Measurements from ENCODE around the gene PGRMC2.

The PGRMC2 gene

GRCh38 chr4:128294464-128294863 lies 6.9 kb upstream of the PGRMC2 start:
- no peak overlapping the region for H3K4me3 ChIP-seq (ENCODE audit: control insufficient read depth, low read depth, low read length)
- TF ChIP-seq CTCF (IDR thresholded peaks at IDR 0.05; ENCODE audit: control insufficient read depth, insufficient read depth, low read depth, low read length, missing control alignments) = no peak
- DNase-seq (ENCODE audit: low read depth) = no peak

GRCh38 chr4:128292349-128292748 lies 4.7 kb upstream of the PGRMC2 start:
- DNase-seq (ENCODE audit: low read depth) = no peak
- H3K4me3 ChIP-seq (ENCODE audit: control insufficient read depth, low read depth, low read length) = no peak overlapping the region
- no peak for TF ChIP-seq CTCF (IDR thresholded peaks at IDR 0.05; ENCODE audit: control insufficient read depth, insufficient read depth, low read depth, low read length, missing control alignments)

- no peak overlapping the region for H3K4me3 ChIP-seq (ENCODE audit: control insufficient read depth, low read depth, low read length)
- no peak for TF ChIP-seq CTCF (IDR thresholded peaks at IDR 0.05; ENCODE audit: control insufficient read depth, insufficient read depth, low read depth, low read length, missing control alignments)
- DNase-seq (ENCODE audit: low read depth) = no peak
Observed at GRCh38 chr4:128291096-128291495, 3.5 kb upstream of the PGRMC2 start.

GRCh38 chr4:128290526-128290925 lies 2.9 kb upstream of the PGRMC2 start:
- H3K4me3 ChIP-seq (ENCODE audit: control insufficient read depth, low read depth, low read length) = no peak overlapping the region
- no peak for DNase-seq (ENCODE audit: low read depth)
- no peak for TF ChIP-seq CTCF (IDR thresholded peaks at IDR 0.05; ENCODE audit: control insufficient read depth, insufficient read depth, low read depth, low read length, missing control alignments)

- no peak overlapping the region for H3K4me3 ChIP-seq (ENCODE audit: control insufficient read depth, low read depth, low read length)
- no peak for TF ChIP-seq CTCF (IDR thresholded peaks at IDR 0.05; ENCODE audit: control insufficient read depth, insufficient read depth, low read depth, low read length, missing control alignments)
- no peak for DNase-seq (ENCODE audit: low read depth)
Observed at GRCh38 chr4:128289523-128290158, 2.0 kb upstream of the PGRMC2 start.

- no peak for DNase-seq (ENCODE audit: low read depth)
- TF ChIP-seq CTCF (IDR thresholded peaks at IDR 0.05; ENCODE audit: control insufficient read depth, insufficient read depth, low read depth, low read length, missing control alignments) = no peak
- H3K4me3 ChIP-seq (ENCODE audit: control insufficient read depth, low read depth, low read length) = peak overlapping the region; percentile 66
Observed at GRCh38 chr4:128288689-128289106, 1.1 kb upstream of the PGRMC2 start.

All from AG09309 (cell line).